WTC11 (cell line): ENCODE measurements around the gene MRE11. TPM values are rescaled to one million over a fixed set of nuclear protein-coding genes. Genes with fewer than 3 reads are reported as not detected.

Experiments
- ATAC-seq: fragments of 200-7000 bp; cut with Tn5 transposase; 2 replicates; pipeline ENCODE4 v1.10.0; 2021; ENCODE audit warnings: mild to moderate bottlenecking, moderate library complexity
- CTCF ChIA-PET: fragments of 300-600 bp; sonication (Branson Sonifier 250); formaldehyde crosslinking; loops from one replicate; lab custom pipeline; 2021; ENCODE audit warnings: antibody characterized with exemption; lab: Charles Lee
- POLR2A ChIA-PET: fragments of 350-600 bp; sonication (Branson Sonifier 250); formaldehyde crosslinking; loops from one replicate; lab custom pipeline; 2021; ENCODE audit warnings: antibody characterized with exemption; lab: Charles Lee
- DNase-seq: peaks from one replicate; pipeline ENCODE4 v3.0.0; 2021; ENCODE audit warnings: low spot score
- H3K27ac Mint-ChIP-seq: 2 replicates; pipeline ENCODE4 v1.8.0; 2021; ENCODE audit warnings: mixed read lengths
- H3K27me3 Mint-ChIP-seq: 2 replicates; pipeline ENCODE4 v1.8.0; 2021; ENCODE audit warnings: low read depth, mild to moderate bottlenecking, moderate library complexity, mixed read lengths
- H3K36me3 Mint-ChIP-seq: 2 replicates; pipeline ENCODE4 v1.8.0; 2021; ENCODE audit warnings: mixed read lengths
- H3K4me1 Mint-ChIP-seq: 2 replicates; pipeline ENCODE4 v1.8.0; 2022; ENCODE audit warnings: mixed read lengths
- H3K4me3 Mint-ChIP-seq: 2 replicates; pipeline ENCODE4 v1.8.0; 2021; ENCODE audit warnings: mild to moderate bottlenecking, moderate library complexity, mixed read lengths
- H3K9me3 Mint-ChIP-seq: 2 replicates; pipeline ENCODE4 v1.8.0; 2021; ENCODE audit warnings: mixed read lengths
- ESRRA ChIP-seq: sonication (generic); formaldehyde crosslinking; IDR thresholded peaks from 2 replicates; pipeline ENCODE4 v1.8.1; 2022; ENCODE audit warnings: mild to moderate bottlenecking, missing genetic modification reagents, borderline replicate concordance
- FOXP1 ChIP-seq: sonication (generic); formaldehyde crosslinking; IDR thresholded peaks from 2 replicates; pipeline ENCODE4 v1.8.0; 2022; ENCODE audit warnings: missing genetic modification reagents, mild to moderate bottlenecking, moderate library complexity, borderline replicate concordance
- GABPB1 ChIP-seq: sonication (generic); formaldehyde crosslinking; IDR thresholded peaks from 2 replicates; pipeline ENCODE4 v1.8.1; 2023; ENCODE audit warnings: mild to moderate bottlenecking, missing genetic modification reagents
- MYBL2 ChIP-seq: sonication (generic); formaldehyde crosslinking; IDR thresholded peaks from 2 replicates; pipeline ENCODE4 v1.8.1; 2023; ENCODE audit warnings: mild to moderate bottlenecking, moderate library complexity, missing genetic modification reagents
- NFATC4 ChIP-seq: fragments of 250-450 bp; sonication (Bioruptor Pico); IDR thresholded peaks from 2 replicates; pipeline ENCODE4 v1.9.0; 2021; ENCODE audit warnings: mild to moderate bottlenecking
- NR2C2 ChIP-seq: sonication (generic); formaldehyde crosslinking; IDR thresholded peaks from 2 replicates; pipeline ENCODE4 v1.8.0; 2022; ENCODE audit warnings: mild to moderate bottlenecking, missing genetic modification reagents
- NR3C1 ChIP-seq: sonication (generic); formaldehyde crosslinking; conservative IDR thresholded peaks from 2 replicates; pipeline ENCODE4 v1.8.1; 2023; ENCODE audit warnings: low read depth, mild to moderate bottlenecking, missing genetic modification reagents
- PRRX2 ChIP-seq: fragments of 250-450 bp; sonication (Bioruptor Pico); IDR thresholded peaks from 2 replicates; pipeline ENCODE4 v1.8.0; 2021; ENCODE audit warnings: mild to moderate bottlenecking
- ZNF232 ChIP-seq: sonication (generic); formaldehyde crosslinking; IDR thresholded peaks from 2 replicates; pipeline ENCODE4 v1.8.0; 2022; ENCODE audit warnings: mild to moderate bottlenecking, missing genetic modification reagents
- ZNF317 ChIP-seq: sonication (generic); formaldehyde crosslinking; IDR thresholded peaks from 2 replicates; pipeline ENCODE4 v1.8.1; 2023; ENCODE audit warnings: low read depth, mild to moderate bottlenecking, moderate library complexity, missing genetic modification reagents, borderline replicate concordance
- ZNF396 ChIP-seq: fragments of 250-450 bp; sonication (Bioruptor Pico); IDR thresholded peaks from 2 replicates; pipeline ENCODE4 v1.8.0; 2021; ENCODE audit warnings: mild to moderate bottlenecking, moderate library complexity, borderline replicate concordance
- ZNF416 ChIP-seq: fragments of 250-450 bp; sonication (Bioruptor Pico); IDR thresholded peaks from 2 replicates; pipeline ENCODE4 v1.9.0; 2021; ENCODE audit warnings: mild to moderate bottlenecking, inconsistent platforms
- total RNA-seq: library from RNA; stranded (reverse); gene quantifications from 3 replicates; pipeline ENCODE4 v1.2.3, GENCODE V29; 2021
- TF ChIP-seq, protein P1 (sequence below): sonication (generic); formaldehyde crosslinking; IDR thresholded peaks from 2 replicates; pipeline ENCODE4 v1.8.0; 2023; ENCODE audit warnings: missing genetic modification reagents, mild to moderate bottlenecking, borderline replicate concordance
- TF ChIP-seq, protein P2 (sequence below): sonication (generic); formaldehyde crosslinking; IDR thresholded peaks from 2 replicates; pipeline ENCODE4 v1.8.1; 2023; ENCODE audit warnings: mild to moderate bottlenecking, moderate library complexity, missing genetic modification reagents
- TF ChIP-seq, protein P3 (sequence below): sonication (generic); formaldehyde crosslinking; IDR thresholded peaks from 2 replicates; pipeline ENCODE4 v1.8.0; 2022; ENCODE audit warnings: mild to moderate bottlenecking, missing genetic modification reagents
- TF ChIP-seq, protein P4 (sequence below): fragments of 200-600 bp; IDR thresholded peaks from 2 replicates; pipeline ENCODE4 v1.8.0; 2022; ENCODE audit warnings: antibody characterized with exemption
- TF ChIP-seq, protein P5 (sequence below): sonication (generic); formaldehyde crosslinking; IDR thresholded peaks from 2 replicates; pipeline ENCODE4 v1.8.1; 2022; ENCODE audit warnings: missing genetic modification reagents, borderline replicate concordance
- TF ChIP-seq, protein P6 (sequence below): sonication (generic); formaldehyde crosslinking; IDR thresholded peaks from 2 replicates; pipeline ENCODE4 v1.8.1; 2022; ENCODE audit warnings: low read depth, mild to moderate bottlenecking, moderate library complexity, missing genetic modification reagents, borderline replicate concordance

Gene MRE11
- total RNA-seq, 1 experiment from 2014 or later: 34.3 TPM

DNA sequence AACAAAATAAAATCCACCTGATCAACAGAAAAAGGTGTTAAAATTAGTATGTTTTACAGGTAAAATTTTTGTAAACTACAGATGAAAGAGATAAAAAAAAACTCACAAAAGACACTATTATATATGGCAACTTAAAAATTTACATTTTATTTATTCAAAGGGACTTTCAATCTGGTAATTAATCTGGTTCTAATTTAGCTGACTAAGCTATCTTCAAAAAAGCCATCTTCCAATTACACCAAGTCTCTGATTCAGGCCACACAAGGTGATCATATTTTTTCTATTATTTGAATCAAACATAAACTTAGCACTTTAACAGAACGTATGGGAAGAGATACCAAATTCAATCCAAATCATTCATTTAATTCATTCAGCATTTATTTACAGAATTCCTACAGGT lies 7.6 kb downstream of the MRE11 start:
- peaks cover 52% of the 10 kb centered on the region for H3K36me3 Mint-ChIP-seq
- no peak overlapping the region for H3K27ac Mint-ChIP-seq
- ATAC-seq (no peak), DNase-seq (no peak)
- CTCF ChIA-PET: no interaction called here
- TF ChIP-seq, protein P1, sequence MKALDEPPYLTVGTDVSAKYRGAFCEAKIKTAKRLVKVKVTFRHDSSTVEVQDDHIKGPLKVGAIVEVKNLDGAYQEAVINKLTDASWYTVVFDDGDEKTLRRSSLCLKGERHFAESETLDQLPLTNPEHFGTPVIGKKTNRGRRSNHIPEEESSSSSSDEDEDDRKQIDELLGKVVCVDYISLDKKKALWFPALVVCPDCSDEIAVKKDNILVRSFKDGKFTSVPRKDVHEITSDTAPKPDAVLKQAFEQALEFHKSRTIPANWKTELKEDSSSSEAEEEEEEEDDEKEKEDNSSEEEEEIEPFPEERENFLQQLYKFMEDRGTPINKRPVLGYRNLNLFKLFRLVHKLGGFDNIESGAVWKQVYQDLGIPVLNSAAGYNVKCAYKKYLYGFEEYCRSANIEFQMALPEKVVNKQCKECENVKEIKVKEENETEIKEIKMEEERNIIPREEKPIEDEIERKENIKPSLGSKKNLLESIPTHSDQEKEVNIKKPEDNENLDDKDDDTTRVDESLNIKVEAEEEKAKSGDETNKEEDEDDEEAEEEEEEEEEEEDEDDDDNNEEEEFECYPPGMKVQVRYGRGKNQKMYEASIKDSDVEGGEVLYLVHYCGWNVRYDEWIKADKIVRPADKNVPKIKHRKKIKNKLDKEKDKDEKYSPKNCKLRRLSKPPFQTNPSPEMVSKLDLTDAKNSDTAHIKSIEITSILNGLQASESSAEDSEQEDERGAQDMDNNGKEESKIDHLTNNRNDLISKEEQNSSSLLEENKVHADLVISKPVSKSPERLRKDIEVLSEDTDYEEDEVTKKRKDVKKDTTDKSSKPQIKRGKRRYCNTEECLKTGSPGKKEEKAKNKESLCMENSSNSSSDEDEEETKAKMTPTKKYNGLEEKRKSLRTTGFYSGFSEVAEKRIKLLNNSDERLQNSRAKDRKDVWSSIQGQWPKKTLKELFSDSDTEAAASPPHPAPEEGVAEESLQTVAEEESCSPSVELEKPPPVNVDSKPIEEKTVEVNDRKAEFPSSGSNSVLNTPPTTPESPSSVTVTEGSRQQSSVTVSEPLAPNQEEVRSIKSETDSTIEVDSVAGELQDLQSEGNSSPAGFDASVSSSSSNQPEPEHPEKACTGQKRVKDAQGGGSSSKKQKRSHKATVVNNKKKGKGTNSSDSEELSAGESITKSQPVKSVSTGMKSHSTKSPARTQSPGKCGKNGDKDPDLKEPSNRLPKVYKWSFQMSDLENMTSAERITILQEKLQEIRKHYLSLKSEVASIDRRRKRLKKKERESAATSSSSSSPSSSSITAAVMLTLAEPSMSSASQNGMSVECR: no peak
- TF ChIP-seq, protein P2, sequence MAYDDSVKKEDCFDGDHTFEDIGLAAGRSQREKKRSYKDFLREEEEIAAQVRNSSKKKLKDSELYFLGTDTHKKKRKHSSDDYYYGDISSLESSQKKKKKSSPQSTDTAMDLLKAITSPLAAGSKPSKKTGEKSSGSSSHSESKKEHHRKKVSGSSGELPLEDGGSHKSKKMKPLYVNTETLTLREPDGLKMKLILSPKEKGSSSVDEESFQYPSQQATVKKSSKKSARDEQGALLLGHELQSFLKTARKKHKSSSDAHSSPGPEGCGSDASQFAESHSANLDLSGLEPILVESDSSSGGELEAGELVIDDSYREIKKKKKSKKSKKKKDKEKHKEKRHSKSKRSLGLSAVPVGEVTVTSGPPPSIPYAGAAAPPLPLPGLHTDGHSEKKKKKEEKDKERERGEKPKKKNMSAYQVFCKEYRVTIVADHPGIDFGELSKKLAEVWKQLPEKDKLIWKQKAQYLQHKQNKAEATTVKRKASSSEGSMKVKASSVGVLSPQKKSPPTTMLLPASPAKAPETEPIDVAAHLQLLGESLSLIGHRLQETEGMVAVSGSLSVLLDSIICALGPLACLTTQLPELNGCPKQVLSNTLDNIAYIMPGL (CRISPR knock-in tag): no peak
- TF ChIP-seq, protein P3, sequence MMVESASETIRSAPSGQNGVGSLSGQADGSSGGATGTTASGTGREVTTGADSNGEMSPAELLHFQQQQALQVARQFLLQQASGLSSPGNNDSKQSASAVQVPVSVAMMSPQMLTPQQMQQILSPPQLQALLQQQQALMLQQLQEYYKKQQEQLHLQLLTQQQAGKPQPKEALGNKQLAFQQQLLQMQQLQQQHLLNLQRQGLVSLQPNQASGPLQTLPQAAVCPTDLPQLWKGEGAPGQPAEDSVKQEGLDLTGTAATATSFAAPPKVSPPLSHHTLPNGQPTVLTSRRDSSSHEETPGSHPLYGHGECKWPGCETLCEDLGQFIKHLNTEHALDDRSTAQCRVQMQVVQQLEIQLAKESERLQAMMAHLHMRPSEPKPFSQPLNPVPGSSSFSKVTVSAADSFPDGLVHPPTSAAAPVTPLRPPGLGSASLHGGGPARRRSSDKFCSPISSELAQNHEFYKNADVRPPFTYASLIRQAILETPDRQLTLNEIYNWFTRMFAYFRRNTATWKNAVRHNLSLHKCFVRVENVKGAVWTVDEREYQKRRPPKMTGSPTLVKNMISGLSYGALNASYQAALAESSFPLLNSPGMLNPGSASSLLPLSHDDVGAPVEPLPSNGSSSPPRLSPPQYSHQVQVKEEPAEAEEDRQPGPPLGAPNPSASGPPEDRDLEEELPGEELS (CRISPR knock-in tag): no peak
- TF ChIP-seq ZNF232 (CRISPR knock-in tag): no peak
- TF ChIP-seq PRRX2 (CRISPR knock-in tag): no peak
- TF ChIP-seq NR3C1 (CRISPR knock-in tag): no peak
- TF ChIP-seq, protein P4, sequence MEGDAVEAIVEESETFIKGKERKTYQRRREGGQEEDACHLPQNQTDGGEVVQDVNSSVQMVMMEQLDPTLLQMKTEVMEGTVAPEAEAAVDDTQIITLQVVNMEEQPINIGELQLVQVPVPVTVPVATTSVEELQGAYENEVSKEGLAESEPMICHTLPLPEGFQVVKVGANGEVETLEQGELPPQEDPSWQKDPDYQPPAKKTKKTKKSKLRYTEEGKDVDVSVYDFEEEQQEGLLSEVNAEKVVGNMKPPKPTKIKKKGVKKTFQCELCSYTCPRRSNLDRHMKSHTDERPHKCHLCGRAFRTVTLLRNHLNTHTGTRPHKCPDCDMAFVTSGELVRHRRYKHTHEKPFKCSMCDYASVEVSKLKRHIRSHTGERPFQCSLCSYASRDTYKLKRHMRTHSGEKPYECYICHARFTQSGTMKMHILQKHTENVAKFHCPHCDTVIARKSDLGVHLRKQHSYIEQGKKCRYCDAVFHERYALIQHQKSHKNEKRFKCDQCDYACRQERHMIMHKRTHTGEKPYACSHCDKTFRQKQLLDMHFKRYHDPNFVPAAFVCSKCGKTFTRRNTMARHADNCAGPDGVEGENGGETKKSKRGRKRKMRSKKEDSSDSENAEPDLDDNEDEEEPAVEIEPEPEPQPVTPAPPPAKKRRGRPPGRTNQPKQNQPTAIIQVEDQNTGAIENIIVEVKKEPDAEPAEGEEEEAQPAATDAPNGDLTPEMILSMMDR: no peak
- TF ChIP-seq NR2C2: no peak
- TF ChIP-seq ZNF396 (CRISPR knock-in tag): no peak
- no peak for TF ChIP-seq MYBL2 (CRISPR knock-in tag)
- no peak for TF ChIP-seq ZNF317 (CRISPR knock-in tag)
- TF ChIP-seq, protein P5, sequence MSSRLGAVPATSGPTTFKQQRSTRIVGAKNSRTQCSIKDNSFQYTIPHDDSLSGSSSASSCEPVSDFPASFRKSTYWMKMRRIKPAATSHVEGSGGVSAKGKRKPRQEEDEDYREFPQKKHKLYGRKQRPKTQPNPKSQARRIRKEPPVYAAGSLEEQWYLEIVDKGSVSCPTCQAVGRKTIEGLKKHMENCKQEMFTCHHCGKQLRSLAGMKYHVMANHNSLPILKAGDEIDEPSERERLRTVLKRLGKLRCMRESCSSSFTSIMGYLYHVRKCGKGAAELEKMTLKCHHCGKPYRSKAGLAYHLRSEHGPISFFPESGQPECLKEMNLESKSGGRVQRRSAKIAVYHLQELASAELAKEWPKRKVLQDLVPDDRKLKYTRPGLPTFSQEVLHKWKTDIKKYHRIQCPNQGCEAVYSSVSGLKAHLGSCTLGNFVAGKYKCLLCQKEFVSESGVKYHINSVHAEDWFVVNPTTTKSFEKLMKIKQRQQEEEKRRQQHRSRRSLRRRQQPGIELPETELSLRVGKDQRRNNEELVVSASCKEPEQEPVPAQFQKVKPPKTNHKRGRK (CRISPR knock-in tag): no peak
- no peak for TF ChIP-seq GABPB1 (CRISPR knock-in tag)
- no peak for TF ChIP-seq NFATC4
- TF ChIP-seq FOXP1: no peak
- TF ChIP-seq ZNF416 (CRISPR knock-in tag): no peak
- no peak for TF ChIP-seq ESRRA (CRISPR knock-in tag)
- TF ChIP-seq, protein P6, sequence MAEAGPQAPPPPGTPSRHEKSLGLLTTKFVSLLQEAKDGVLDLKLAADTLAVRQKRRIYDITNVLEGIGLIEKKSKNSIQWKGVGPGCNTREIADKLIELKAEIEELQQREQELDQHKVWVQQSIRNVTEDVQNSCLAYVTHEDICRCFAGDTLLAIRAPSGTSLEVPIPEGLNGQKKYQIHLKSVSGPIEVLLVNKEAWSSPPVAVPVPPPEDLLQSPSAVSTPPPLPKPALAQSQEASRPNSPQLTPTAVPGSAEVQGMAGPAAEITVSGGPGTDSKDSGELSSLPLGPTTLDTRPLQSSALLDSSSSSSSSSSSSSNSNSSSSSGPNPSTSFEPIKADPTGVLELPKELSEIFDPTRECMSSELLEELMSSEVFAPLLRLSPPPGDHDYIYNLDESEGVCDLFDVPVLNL (CRISPR knock-in tag): no peak
- POLR2A ChIA-PET: interaction anchor here (0.6 kb wide), 1 partner anchor 746 kb away, joined by 6 read pairs; no protein-coding TSS in a partner anchor
- H3K4me3 Mint-ChIP-seq: no peak overlapping the region
- H3K9me3 Mint-ChIP-seq: no peaks in the 10 kb centered on the region
- no peaks in the 10 kb centered on the region for H3K27me3 Mint-ChIP-seq
- H3K4me1 Mint-ChIP-seq: no peaks in the 10 kb centered on the region
